HAP-1 (cell line): ENCODE results near the gene IREB2.
"Not testable (repeated sequence)": the region's sequence is repeated elsewhere in the genome, so short reads cannot be mapped to it uniquely, and the experiment has no call there.

Experiments used
- DNase-seq, 2 experiments: peaks; one replicate each; pipeline ENCODE4 v3.0.0-alpha.2; 2016 to 2020; ENCODE audit warnings: low spot score in 2 of 2
- H3K27me3 ChIP-seq: fragments of 250-450 bp; sonication (Bioruptor Pico); 2 replicates; pipeline ENCODE4 v1.5.1; 2020; ENCODE audit warnings: low read depth, mild to moderate bottlenecking, moderate library complexity
- H3K36me3 ChIP-seq: fragments of 250-450 bp; sonication (Bioruptor Pico); replicated peaks from 2 replicates; pipeline ENCODE4 v1.5.1; 2020; ENCODE audit warnings: mild to moderate bottlenecking
- H3K4me1 ChIP-seq: fragments of 250-450 bp; sonication (Bioruptor Pico); 2 replicates; pipeline ENCODE4 v1.5.1; 2020; ENCODE audit warnings: mild to moderate bottlenecking
- H3K4me3 ChIP-seq: fragments of 250-450 bp; sonication (Bioruptor Pico); 2 replicates; pipeline ENCODE4 v1.5.1; 2020; ENCODE audit warnings: mild to moderate bottlenecking, moderate library complexity
- H3K9me3 ChIP-seq: fragments of 250-450 bp; sonication (Bioruptor Pico); 2 replicates; pipeline ENCODE4 v1.5.1; 2020; ENCODE audit warnings: mild to moderate bottlenecking, moderate library complexity
- in situ Hi-C: fragments of 300-500 bp; cut with MboI; formaldehyde crosslinking; loops from 3 replicates; pipeline ENCODE4 v1.14.3; 2020; ENCODE audit warnings: low sequenced_read_pairs, inconsistent platforms, mixed read lengths

IREB2 gene

GRCh38 chr15:78431955-78432354 lies 6.1 kb upstream of the IREB2 start:
- H3K9me3 ChIP-seq, result no peaks in the 10 kb centered on the region
- H3K36me3 ChIP-seq, result no peaks in the 10 kb centered on the region
- H3K4me1 ChIP-seq, result no peaks in the 10 kb centered on the region; the same call in 1 of the 2 replicates
- H3K4me3 ChIP-seq, result no peak overlapping the region
- H3K27me3 ChIP-seq, result peaks cover 33% of the 10 kb centered on the region
- no peak for DNase-seq
- in situ Hi-C loops, result no loop called here

DNA sequence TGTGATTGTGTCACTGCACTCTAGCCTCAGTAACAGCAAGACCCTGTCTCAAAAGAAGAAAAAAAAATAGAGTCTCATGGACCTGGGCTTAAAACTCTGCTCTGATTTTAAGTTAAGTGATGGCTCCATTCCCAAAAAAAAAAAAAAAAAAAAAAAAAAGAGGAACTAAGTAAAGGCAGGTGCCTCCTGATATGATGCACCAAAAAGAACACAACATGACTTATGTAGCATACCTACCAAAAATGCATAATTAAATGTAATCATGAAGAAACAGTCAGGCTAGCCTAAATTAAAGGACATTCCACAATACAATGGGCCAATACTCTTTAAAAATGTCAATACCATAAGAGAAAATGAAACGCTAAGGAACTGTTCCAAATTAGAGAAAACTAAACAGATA lies 5.4 kb upstream of the IREB2 start:
- Histone ChIP-seq H3K27me3 (peaks cover 33% of the 10 kb centered on the region), H3K36me3 (no peaks in the 10 kb centered on the region), H3K4me3 (no peak overlapping the region), H3K4me1 (peaks cover 5% of the 10 kb centered on the region), H3K9me3 (no peaks in the 10 kb centered on the region)
- in situ Hi-C loops, result no loop called here
- DNase-seq, result no peak

DNA sequence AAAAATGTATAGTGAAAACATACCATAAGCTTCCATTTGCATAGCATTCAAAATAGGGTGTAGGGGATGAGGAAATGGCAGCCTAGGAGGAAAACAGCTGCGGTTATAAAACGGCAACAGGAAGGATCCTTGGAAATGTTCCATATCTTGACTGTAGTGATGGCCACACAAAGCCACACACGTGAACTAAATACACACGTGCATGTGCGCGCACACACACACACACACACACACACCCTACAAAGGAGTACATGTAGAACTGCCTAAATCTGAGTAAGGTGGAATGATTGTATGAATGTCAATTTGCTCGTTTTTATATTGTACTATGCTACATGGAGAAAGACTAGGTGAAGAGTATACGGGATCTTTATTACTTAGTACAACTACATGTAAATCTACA lies 3.9 kb upstream of the IREB2 start:
- DNase-seq, result no peak
- H3K36me3 ChIP-seq, result peaks cover 5% of the 10 kb centered on the region
- no peaks in the 10 kb centered on the region for H3K9me3 ChIP-seq
- peaks cover 29% of the 10 kb centered on the region for H3K27me3 ChIP-seq
- in situ Hi-C loops, result no loop called here
- H3K4me3 ChIP-seq, result no peak overlapping the region
- H3K4me1 ChIP-seq, result peaks cover 5% of the 10 kb centered on the region

- H3K9me3 ChIP-seq, in situ Hi-C loops, H3K4me3 ChIP-seq, H3K36me3 ChIP-seq, DNase-seq: not testable (repeated sequence)
- Histone ChIP-seq H3K27me3 (peaks cover 26% of the 10 kb centered on the region), H3K4me1 (peaks cover 11% of the 10 kb centered on the region)
These were observed 3.3 kb upstream of the IREB2 start for GRCh38 chr15:78434711-78435110.

- in situ Hi-C loops, result no loop called here
- H3K9me3 ChIP-seq, result no peaks in the 10 kb centered on the region
- peaks cover 31% of the 10 kb centered on the region for H3K36me3 ChIP-seq
- peak overlapping the region; percentile 98 for H3K4me3 ChIP-seq
- peaks cover 9% of the 10 kb centered on the region for H3K27me3 ChIP-seq
- DNase-seq, result peak in 1 of 2 experiments; percentile 57
- H3K4me1 ChIP-seq, result peaks cover 23% of the 10 kb centered on the region
These were observed 782 bp upstream of the IREB2 start for GRCh38 chr15:78437107-78437761.

- Histone ChIP-seq H3K9me3 (no peaks in the 10 kb centered on the region), H3K27me3 (no peaks in the 10 kb centered on the region), H3K36me3 (peaks cover 46% of the 10 kb centered on the region), H3K4me1 (peaks cover 24% of the 10 kb centered on the region), H3K4me3 (peak overlapping the region; percentile 98)
- DNase-seq, result peak; percentile 61 to 72
- in situ Hi-C loops, result no loop called here
These were observed 736 bp downstream of the IREB2 start for GRCh38 chr15:78438619-78439285.

DNA sequence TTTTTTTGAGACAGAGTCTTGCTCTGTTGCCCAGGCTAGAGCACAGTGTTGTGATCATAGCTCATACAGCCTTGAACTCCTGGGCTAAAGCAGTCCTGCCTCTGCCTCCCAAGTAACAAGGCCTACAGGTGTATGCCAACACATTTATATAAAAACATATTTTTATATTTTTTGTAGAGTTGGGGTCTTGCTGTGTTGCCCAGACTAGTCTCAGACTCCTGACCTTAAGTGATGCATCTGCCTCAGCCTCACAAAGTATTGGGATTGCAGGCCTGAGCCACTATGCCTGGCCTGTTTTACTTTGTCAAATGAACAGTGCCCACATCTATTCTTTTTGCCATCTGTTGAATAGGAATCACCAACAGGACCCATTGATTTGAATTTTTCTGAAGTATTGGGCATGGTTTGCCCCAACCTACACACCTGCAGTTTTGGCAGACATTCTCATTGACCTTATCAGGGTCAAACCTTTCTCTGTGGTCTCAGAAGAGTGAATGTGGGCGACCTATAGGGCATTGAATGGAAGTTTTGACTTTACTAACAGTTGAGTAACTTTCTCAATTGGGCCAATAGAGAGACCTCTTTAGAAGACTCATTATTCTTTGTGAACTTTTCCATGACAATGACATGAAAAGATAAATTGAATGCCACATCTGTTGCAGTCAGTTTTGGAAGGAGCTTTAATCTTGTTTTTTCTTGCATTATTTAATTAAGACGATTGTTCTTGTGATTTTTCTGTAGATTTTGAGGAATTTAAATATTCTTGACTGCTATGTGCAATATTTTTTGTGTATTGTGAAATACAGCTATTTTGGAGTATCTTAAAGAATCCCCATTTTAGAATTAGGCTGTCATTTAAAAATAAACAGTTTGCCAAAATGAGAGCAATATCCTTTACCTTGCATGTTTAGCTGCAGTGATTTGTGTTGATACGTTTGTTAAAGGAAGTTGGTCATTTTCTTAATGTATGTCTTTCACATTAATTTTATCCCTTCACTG lies 2.7 kb downstream of the IREB2 start:
- H3K4me3 ChIP-seq, result peak overlapping the region; percentile 0; the same call in 1 of the 2 replicates
- in situ Hi-C loops, result no loop called here
- DNase-seq, result peak in 1 of 2 experiments; percentile 59
- H3K27me3 ChIP-seq, result no peaks in the 10 kb centered on the region
- H3K9me3 ChIP-seq, result no peaks in the 10 kb centered on the region
- peaks cover 26% of the 10 kb centered on the region for H3K4me1 ChIP-seq
- H3K36me3 ChIP-seq, result peaks cover 62% of the 10 kb centered on the region

DNA sequence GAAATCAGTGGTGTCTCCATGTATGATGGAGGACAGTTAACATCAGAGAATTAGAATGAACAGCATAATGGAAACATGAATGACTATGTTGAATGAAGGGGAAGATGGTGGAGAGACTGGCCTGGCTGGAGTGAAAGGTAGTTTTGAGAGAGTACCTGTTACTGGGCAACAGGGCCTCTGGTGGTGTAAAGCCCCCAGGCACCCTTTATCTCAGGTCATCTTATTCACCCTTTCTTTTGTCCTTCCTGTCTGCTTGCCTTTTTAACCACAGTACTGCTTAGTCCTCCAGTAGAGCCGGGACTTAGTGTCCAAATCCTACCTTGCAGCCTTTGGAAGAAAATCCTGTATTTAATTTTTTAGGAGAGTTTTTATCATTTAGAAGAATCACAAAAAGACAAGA lies 6.2 kb downstream of the IREB2 start:
- Histone ChIP-seq H3K4me3 (no peak overlapping the region), H3K36me3 (peaks cover 82% of the 10 kb centered on the region), H3K4me1 (peaks cover 20% of the 10 kb centered on the region), H3K9me3 (no peaks in the 10 kb centered on the region), H3K27me3 (no peaks in the 10 kb centered on the region)
- DNase-seq, result no peak
- in situ Hi-C loops, result no loop called here

DNA sequence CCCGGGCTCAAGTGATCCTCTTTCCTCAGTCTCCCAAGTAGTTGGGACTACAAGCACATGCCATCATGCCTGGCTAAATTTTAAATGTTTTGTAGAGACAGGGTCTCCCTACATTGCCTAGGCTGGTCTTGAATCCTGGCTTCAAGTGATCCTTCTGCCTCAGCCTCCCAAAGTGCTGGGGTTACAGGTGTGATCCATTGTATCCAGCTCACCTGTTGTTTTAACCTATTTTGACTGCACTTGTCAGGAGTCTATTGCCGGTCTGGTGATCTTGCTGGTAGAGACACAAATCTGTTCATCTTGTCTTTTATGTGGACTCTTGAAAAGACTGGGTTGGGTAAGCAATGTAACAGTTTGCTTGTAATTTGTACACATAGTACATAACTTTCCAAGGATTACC lies 7.9 kb downstream of the IREB2 start:
- in situ Hi-C loops, result no loop called here
- no peaks in the 10 kb centered on the region for H3K27me3 ChIP-seq

GRCh38 chr15:78446551-78446950 lies 8.5 kb downstream of the IREB2 start:
- Histone ChIP-seq H3K4me1 (peaks cover 4% of the 10 kb centered on the region; the same call in 1 of the 2 replicates), H3K36me3 (peaks cover 66% of the 10 kb centered on the region), H3K27me3 (no peaks in the 10 kb centered on the region), H3K4me3 (no peak overlapping the region), H3K9me3 (no peaks in the 10 kb centered on the region)
- no peak for DNase-seq
- in situ Hi-C loops, result no loop called here

More for the DNA sequence above, 7.9 kb downstream of the IREB2 start:
- Histone ChIP-seq H3K4me3 (no peak overlapping the region), H3K36me3 (peaks cover 71% of the 10 kb centered on the region), H3K9me3 (no peaks in the 10 kb centered on the region), H3K4me1 (peaks cover 6% of the 10 kb centered on the region)
- DNase-seq, result no peak

- DNase-seq, result no peak
- 0 out of 2 replicates have a peak, but pooled peaks cover 2% of the 10 kb centered on the region for H3K4me1 ChIP-seq
- in situ Hi-C loops, result no loop called here
These were observed 10.6 kb downstream of the IREB2 start for GRCh38 chr15:78448441-78449219.

GRCh38 chr15:78449220-78449999 lies 11.4 kb downstream of the IREB2 start:
- H3K27me3 ChIP-seq, result no peaks in the 10 kb centered on the region
- DNase-seq, result no peak
- H3K9me3 ChIP-seq, result no peaks in the 10 kb centered on the region
- no peak overlapping the region for H3K4me3 ChIP-seq
- in situ Hi-C loops, result no loop called here
- peaks cover 37% of the 10 kb centered on the region for H3K36me3 ChIP-seq
- H3K4me1 ChIP-seq, result no peaks in the 10 kb centered on the region

More at GRCh38 chr15:78448441-78449219, 10.6 kb downstream of the IREB2 start:
- H3K9me3 ChIP-seq, result no peaks in the 10 kb centered on the region
- H3K36me3 ChIP-seq, result peaks cover 45% of the 10 kb centered on the region
- H3K27me3 ChIP-seq, result no peaks in the 10 kb centered on the region
- no peak overlapping the region for H3K4me3 ChIP-seq
